ENCODE measurements around the gene BOC. TPM values are rescaled to one million over a fixed set of nuclear protein-coding genes. Genes with fewer than 3 reads are reported as not detected.
A peak's percentile ranks its signal among the peaks of the same experiment; 100 is the strongest.

BOC gene
- total and polyA plus RNA-seq, 2 donors (not counting 3 experiments of a cell fraction or from before 2014, with no cell fraction given): 0.07 TPM; not detected in 1

GRCh38 chr3:113287111-113287802, 75.9 kb downstream of the BOC start:
- FAIRE-seq (peak; percentile 77), DNase-seq (ENCODE audit: low read depth, low spot score) (peak; percentile 46)
- no peak overlapping the region for H3K27ac ChIP-seq (ENCODE audit: insufficient read depth, low read depth, low read length)
- H3K79me2 ChIP-seq (ENCODE audit: control insufficient read depth, insufficient read depth, low read length): no peaks in the 10 kb centered on the region
- intact Hi-C loops (cut with micrococcal nuclease) (loop anchor here (5.0 to 10.0 kb wide), 3 partner anchors 75 to 702 kb away; partner anchors contain the start of gene BOC), dilution Hi-C loops (cut with MboI; ENCODE audit: extremely low pct_ligation_motif_present, low sequenced_read_pairs) (no loop called here)
- no TSS peak for BruUV-seq (replicated peaks)
- H3K27me3 ChIP-seq (ENCODE audit: control insufficient read depth in 2 of 2, insufficient read depth in 2 of 2, low read length in 2 of 2): no peaks in the 10 kb centered on the region
- peaks cover 8% of the 10 kb centered on the region for H3K4me1 ChIP-seq (ENCODE audit: control insufficient read depth, extremely low read depth, insufficient read depth, low read length)
- no peaks in the 10 kb centered on the region for H3K36me3 ChIP-seq (ENCODE audit: control insufficient read depth in 2 of 2, extremely low read depth in 1 of 2, insufficient read depth in 2 of 2, low read length in 2 of 2)
- no peak overlapping the region for H3K9ac ChIP-seq (replicated peaks; ENCODE audit: extremely low read depth, insufficient read depth, low read length)
- no peak overlapping the region for H3K4me2 ChIP-seq (ENCODE audit: insufficient read depth, low read length)
- TF ChIP-seq FOS (IDR thresholded peaks at IDR 0.05; ENCODE audit: borderline replicate concordance, insufficient read depth, low read length): peak; percentile 73
- no peak for TF ChIP-seq GATA2 (IDR thresholded peaks at IDR 0.05; ENCODE audit: insufficient read depth, insufficient read length, low read depth, low read length)
- TF ChIP-seq, protein P1, sequence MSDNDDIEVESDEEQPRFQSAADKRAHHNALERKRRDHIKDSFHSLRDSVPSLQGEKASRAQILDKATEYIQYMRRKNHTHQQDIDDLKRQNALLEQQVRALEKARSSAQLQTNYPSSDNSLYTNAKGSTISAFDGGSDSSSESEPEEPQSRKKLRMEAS (IDR thresholded peaks at IDR 0.05; ENCODE audit: insufficient read depth, insufficient read length): no peak
- no peak for TF ChIP-seq POLR2A (IDR thresholded peaks at IDR 0.05; ENCODE audit: low read depth, low read length)
- no peak for TF ChIP-seq POLR2AphosphoS5 (IDR thresholded peaks at IDR 0.05; ENCODE audit: insufficient read depth, low read depth, low read length)
- no peak for TF ChIP-seq EZH2 (IDR thresholded peaks at IDR 0.05; ENCODE audit: borderline replicate concordance, low read depth, low read length, severe bottlenecking)
- TF ChIP-seq MYC (IDR thresholded peaks at IDR 0.05; ENCODE audit: low read depth, low read length): no peak
- peak; percentile 15 for TF ChIP-seq JUN (IDR thresholded peaks at IDR 0.05; ENCODE audit: borderline replicate concordance, insufficient read depth, insufficient read length, low read depth)
- no peaks in the 10 kb centered on the region for H3K9me3 ChIP-seq (replicated peaks; ENCODE audit: control insufficient read depth, insufficient read depth, low read length)
- CTCF ChIA-PET: interaction anchor here (1.0 to 4.3 kb wide), 24 partner anchors 7 to 1150 kb away, joined by 3 to 90 read pairs (median 8); partner anchors contain the start of gene SLC9C1
- no peak overlapping the region for H3K4me3 ChIP-seq (replicated peaks in 1 of 3; ENCODE audit: insufficient read depth in 1 of 3, low read depth in 1 of 3, low read length in 3 of 3)
- H2AFZ ChIP-seq (ENCODE audit: low read depth, low read length): peak overlapping the region; percentile 64
- no peaks in the 10 kb centered on the region for H3K9me1 ChIP-seq (replicated peaks; ENCODE audit: control insufficient read depth, extremely low read depth, insufficient read depth, low read length)
- H4K20me1 ChIP-seq (replicated peaks; ENCODE audit: control insufficient read depth, extremely low read depth, insufficient read depth, low read length): no peaks in the 10 kb centered on the region
- POLR2A ChIA-PET: no interaction called here

Data from endothelial cell of umbilical vein (primary cell).